Psoas muscle (tissue), 8 donors: ENCODE data around the gene SMTNL1. TPM values are rescaled to one million over a fixed set of nuclear protein-coding genes. Genes with fewer than 3 reads are reported as not detected.

Experiments used
- ATAC-seq, 4 donors: fragments of 200-7000 bp; cut with Tn5 transposase; one replicate each; pipeline ENCODE4 v1.9.1; 2020; ENCODE audit warnings: moderate library complexity in 3 of 4, mild to moderate bottlenecking in 2 of 4
- DNase-seq, 2 donors: peaks; one replicate each; pipeline ENCODE4 v3.0.0-alpha.2; 2020
- H3K27ac ChIP-seq: fragments of 200-600 bp; one replicate; pipeline ENCODE4 v1.8.0; 2022
- H3K27me3 ChIP-seq, 3 donors: fragments of 200-600 bp in 1 of 3; one replicate each; pipeline versions ENCODE4 v1.6.1 to v1.8.0; 2013 to 2022; ENCODE audit warnings: low read length in 2 of 3, mild to moderate bottlenecking in 2 of 3, moderate library complexity in 1 of 3; ENCODE audit not compliant: insufficient read depth in 3 of 3
- H3K36me3 ChIP-seq, 2 donors: fragments of 200-600 bp in 1 of 2; one replicate each; pipeline versions ENCODE4 v1.6.1 to v1.8.0; 2013 to 2022; ENCODE audit warnings: low read depth in 1 of 2, mild to moderate bottlenecking in 1 of 2, moderate library complexity in 1 of 2; ENCODE audit not compliant: insufficient read depth in 1 of 2
- H3K4me1 ChIP-seq: fragments of 200-600 bp; one replicate; pipeline ENCODE4 v1.8.0; 2022
- H3K4me3 ChIP-seq: fragments of 200-600 bp; one replicate; pipeline ENCODE4 v1.8.0; 2022; ENCODE audit warnings: mild to moderate bottlenecking
- H3K9me3 ChIP-seq: fragments of 200-600 bp; one replicate; pipeline ENCODE4 v1.8.0; 2022
- CTCF ChIP-seq: fragments of 200-600 bp; IDR thresholded peaks from one replicate; pipeline ENCODE4 v1.8.0; 2022; ENCODE audit warnings: antibody characterized with exemption
- WGBS, 3 donors: extraction: QIAGEN DNeasy Blood & Tissue Kit; methylation state at CpG; one replicate each; pipeline versions ENCODE4 v1.1.6 to v1.1.7; 2013; 5-methylcytosine and 5-hydroxymethylcytosine counted together
- intact Hi-C, 2 donors: fragments of 100-400 bp; cut with DNase I; formaldehyde crosslinking; loops; one replicate each; pipeline versions ENCODE4 v1.11.0 to v1.14.2; 2022
- polyA plus RNA-seq, 3 donors: library from polyadenylated mRNA; stranded (reverse); fragments of 200-250 nt; gene quantifications; one replicate each; pipeline ENCODE4 v1.2.3, GENCODE V29; 2013
- total RNA-seq, 4 donors: library from RNA; stranded (reverse); fragmentation: NEBNext Ultra II Directional in 2 of 4; extraction: Animal tissue kit (Norgen Biotek cat#: 25700) in 2 of 4; gene quantifications; one replicate each; pipeline versions ENCODE4 v1.2.1 to v1.2.4, GENCODE V29; 2021 to 2023
- donor health status: healthy with polysubstance abuse.
- donor health status: DM: no; HTN: no; CAD: no; lungs with moderate emphysema.
- donor health status: Bipolar disorder and iron deficiency.
- donor health status: healthy.
- donor health status: DM: yes; HTN: yes; CAD: no.
- donor health status: DM: no; HTN: no; CAD: no.
- donor health status: DM: no; HTN: no; CAD: no.
- donor health status: DM: yes; HTN: yes; CAD: no.

SMTNL1 gene
- total and polyA plus RNA-seq, 7 donors, result 6.7 to 118 (median 16.1) TPM

- Histone ChIP-seq H3K27ac (no peak overlapping the region), H3K9me3 (no peaks in the 10 kb centered on the region), H3K27me3 (no peaks in the 10 kb centered on the region), H3K4me3 (no peak overlapping the region), H3K4me1 (no peaks in the 10 kb centered on the region), H3K36me3 (peaks cover 0 to 57% of the 10 kb centered on the region in 2 donors)
- 63 to 74% (median 71%) methylated on average over 8 of the region's 8 CpGs for WGBS, 3 donors
- no peak for DNase-seq
- no peak for TF ChIP-seq CTCF
- no peak for ATAC-seq
- intact Hi-C loops, result no loop called here
Measured at GRCh38 chr11:57556041-57556440, 18.6 kb downstream of the SMTNL1 start.

DNA sequence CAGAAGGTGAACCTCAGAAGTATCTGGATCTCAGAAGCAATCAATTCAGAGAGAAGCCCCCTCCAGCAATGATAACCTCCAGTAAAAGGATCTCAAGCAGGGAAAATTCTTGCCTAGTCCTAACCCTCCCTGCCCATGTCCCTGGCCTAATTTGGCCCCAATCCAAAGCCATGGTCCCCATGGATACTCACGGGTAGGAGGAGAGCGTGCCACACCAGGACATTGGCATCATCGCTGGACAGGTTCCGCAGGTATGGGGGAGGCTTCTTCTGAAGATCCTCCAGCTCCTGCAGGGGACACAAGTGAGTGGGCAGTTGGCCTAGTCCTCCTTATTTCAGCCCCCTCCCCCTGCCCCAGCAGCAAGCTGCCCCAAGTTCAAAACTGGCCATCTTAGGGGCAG is 22.8 kb downstream of the SMTNL1 start:
- no peak for TF ChIP-seq CTCF
- Histone ChIP-seq H3K27ac (no peak overlapping the region), H3K9me3 (no peaks in the 10 kb centered on the region), H3K4me3 (no peak overlapping the region), H3K36me3 (peaks cover 0 to 24% of the 10 kb centered on the region in 2 donors), H3K4me1 (no peaks in the 10 kb centered on the region), H3K27me3 (no peaks in the 10 kb centered on the region)
- WGBS, 3 donors, result 89 to 92% (median 90%) methylated on average over 4 of the region's 4 CpGs
- intact Hi-C loops, result no loop called here
- DNase-seq, result no peak
- no peak for ATAC-seq

DNA sequence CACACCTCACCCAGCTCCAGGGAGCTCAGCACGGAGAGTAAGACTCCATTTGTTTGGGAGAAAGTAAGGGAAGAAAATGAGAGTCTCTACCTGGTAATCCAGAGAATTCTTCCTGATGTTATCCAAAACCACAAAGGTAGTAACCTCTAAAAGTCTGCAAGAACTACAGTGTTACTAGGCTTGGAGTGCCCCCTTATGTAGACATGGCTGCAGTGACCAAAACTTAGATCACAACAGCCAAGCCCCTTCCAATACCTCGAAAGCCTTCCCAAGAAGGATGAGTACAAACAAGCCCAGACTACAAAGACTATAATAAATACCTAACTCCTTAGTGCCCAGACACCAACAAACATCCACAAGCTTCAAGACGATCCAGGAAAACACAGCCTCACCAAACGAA is 25.2 kb downstream of the SMTNL1 start:
- no peak for ATAC-seq
- Histone ChIP-seq H3K4me1 (peaks cover 6% of the 10 kb centered on the region), H3K4me3 (no peak overlapping the region), H3K27ac (no peak overlapping the region), H3K36me3 (peaks cover 0 to 16% of the 10 kb centered on the region in 2 donors), H3K9me3 (no peaks in the 10 kb centered on the region), H3K27me3 (no peaks in the 10 kb centered on the region)
- no peak for DNase-seq
- intact Hi-C loops, result no loop called here
- WGBS, 3 donors, result 62 to 66% (median 65%) methylated on average over 4 of the region's 4 CpGs
- no peak for TF ChIP-seq CTCF

- intact Hi-C loops, result loop anchor here in 1 of 2 donors (5.0 kb wide), 1 partner anchor 76 kb away; no protein-coding TSS in a partner anchor
- WGBS, 3 donors, result 10 to 21% (median 13%) methylated on average over 4 of the region's 4 CpGs
- peaks cover 6% of the 10 kb centered on the region for H3K4me1 ChIP-seq
- H3K27me3 ChIP-seq, result peaks cover 0 to 21% (median 0%) of the 10 kb centered on the region in 3 donors
- H3K4me3 ChIP-seq, result peak overlapping the region; percentile 71
- no peak for TF ChIP-seq CTCF
- no peak for DNase-seq
- H3K36me3 ChIP-seq, result no peaks in the 10 kb centered on the region
- H3K27ac ChIP-seq, result peak overlapping the region; percentile 60
- H3K9me3 ChIP-seq, result no peaks in the 10 kb centered on the region
- peak in 1 of 4 donors; percentile 31 for ATAC-seq
Measured at GRCh38 chr11:57566005-57566904, 28.9 kb downstream of the SMTNL1 start.
